Measurements from ENCODE around the gene MAPK11.
A peak's percentile ranks its signal among the peaks of the same experiment; 100 is the strongest.

Gene MAPK11

GRCh38 chr22:50216055-50216683 lies 54.0 kb downstream of the MAPK11 start:
- H3K4me3 Mint-ChIP-seq = no peak overlapping the region
- H3K27ac Mint-ChIP-seq = peak overlapping the region; percentile 56
- no peak for DNase-seq (ENCODE audit: low spot score in 2 of 2)
- peaks cover 84% of the 10 kb centered on the region for H3K36me3 Mint-ChIP-seq
- no peaks in the 10 kb centered on the region for H3K9me3 Mint-ChIP-seq
- H3K4me1 Mint-ChIP-seq = peaks cover 17% of the 10 kb centered on the region
- no peak for ATAC-seq

DNA sequence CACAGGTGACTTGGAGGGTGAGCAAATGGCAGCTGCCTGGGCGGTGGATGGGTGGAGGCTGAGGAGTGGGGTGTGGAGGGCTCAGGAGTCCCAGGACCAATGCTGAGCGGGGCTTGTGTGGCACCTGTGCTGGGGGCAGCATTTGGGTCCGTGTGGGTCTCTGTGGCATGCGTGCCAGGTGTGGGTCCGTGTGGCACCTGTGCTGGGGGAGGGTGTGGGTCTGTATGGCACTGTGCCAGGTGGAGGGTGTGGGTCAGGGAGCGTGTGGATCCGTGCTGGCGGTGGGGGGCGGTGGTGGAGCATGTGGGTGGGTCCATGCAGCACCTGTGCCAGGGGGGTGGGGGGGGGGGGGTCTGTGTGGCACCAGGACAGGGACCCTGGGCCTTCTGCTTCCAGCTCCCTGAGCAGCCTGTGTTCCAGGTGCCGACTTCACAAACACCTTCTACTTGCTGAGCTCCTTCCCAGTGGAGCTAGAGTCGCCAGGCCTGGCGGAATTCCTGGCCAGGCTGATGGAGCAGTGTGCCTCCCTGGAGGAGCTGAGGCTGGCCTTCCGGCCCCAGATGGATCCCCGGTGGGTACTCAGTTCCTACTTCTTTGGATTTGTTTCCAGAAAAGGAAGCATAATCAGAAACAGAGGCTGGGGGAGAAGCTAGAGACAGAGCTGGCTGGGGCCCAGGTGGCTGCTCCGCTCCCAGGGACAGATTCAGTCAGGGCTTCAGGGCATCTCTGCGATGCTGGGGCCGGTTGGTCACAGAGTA lies 54.7 kb downstream of the MAPK11 start:
- Mint-ChIP-seq H3K9me3 (no peaks in the 10 kb centered on the region), H3K36me3 (peaks cover 84% of the 10 kb centered on the region), H3K4me3 (no peak overlapping the region), H3K4me1 (peaks cover 17% of the 10 kb centered on the region), H3K27ac (peak overlapping the region; percentile 87)
- DNase-seq (ENCODE audit: low spot score in 2 of 2) = no peak
- ATAC-seq = no peak

Data from stimulated activated effector memory CD8-positive, alpha-beta T cell treated with anti-CD3 and anti-CD28 coated beads, Interleukin-12 subunit alpha, Interleukin-12 subunit beta, amount 100 ng/mL, for 72 hours (primary cell).